BLaER1 treated with 17β-estradiol and CSF1 and Interleukin-3, amounts not matched to agents 10 nM and 100 nM (cell line): ENCODE data around the gene PRKRIP1.
"Not testable (repeated sequence)": the region's sequence is repeated elsewhere in the genome, so short reads cannot be mapped to it uniquely, and the experiment has no call there.

ENCODE experiments used
- H3K27ac ChIP-seq, 11 experiments: shearing (Covaris generic); formaldehyde crosslinking; 2 replicates each; pipeline ENCODE4 v1.8.1; 2022
- H3K27me3 ChIP-seq, 11 experiments: shearing (Covaris generic); formaldehyde crosslinking; 2 replicates each; pipeline ENCODE4 v1.8.1; 2022
- H3K36me3 ChIP-seq, 11 experiments: shearing (Covaris generic); formaldehyde crosslinking; 2 replicates each; pipeline ENCODE4 v1.8.1; 2022
- H3K4me1 ChIP-seq, 10 experiments: shearing (Covaris generic); formaldehyde crosslinking; 2 replicates each; pipeline ENCODE4 v1.8.1; 2022
- H3K4me2 ChIP-seq, 11 experiments: shearing (Covaris generic); formaldehyde crosslinking; 2 replicates each; pipeline ENCODE4 v1.8.1; 2022
- H3K4me3 ChIP-seq, 10 experiments: shearing (Covaris generic); formaldehyde crosslinking; 2 replicates each; pipeline ENCODE4 v1.8.1; 2022
- H3K9ac ChIP-seq, 11 experiments: shearing (Covaris generic); formaldehyde crosslinking; 2 replicates each; pipeline ENCODE4 v1.8.1; 2022
- H3K9me3 ChIP-seq, 11 experiments: shearing (Covaris generic); formaldehyde crosslinking; replicated peaks in 1 of 11; 2 replicates each; pipeline ENCODE4 v1.8.1; 2022
- H4K20me1 ChIP-seq, 11 experiments: shearing (Covaris generic); formaldehyde crosslinking; 2 replicates each; pipeline ENCODE4 v1.8.1; 2022
- Cebpa-rat ChIP-seq, 11 experiments: shearing (Covaris generic); IDR thresholded peaks; 2 replicates each; pipeline ENCODE4 v1.8.1; 2022

The PRKRIP1 gene, protein sequence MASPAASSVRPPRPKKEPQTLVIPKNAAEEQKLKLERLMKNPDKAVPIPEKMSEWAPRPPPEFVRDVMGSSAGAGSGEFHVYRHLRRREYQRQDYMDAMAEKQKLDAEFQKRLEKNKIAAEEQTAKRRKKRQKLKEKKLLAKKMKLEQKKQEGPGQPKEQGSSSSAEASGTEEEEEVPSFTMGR

DNA sequence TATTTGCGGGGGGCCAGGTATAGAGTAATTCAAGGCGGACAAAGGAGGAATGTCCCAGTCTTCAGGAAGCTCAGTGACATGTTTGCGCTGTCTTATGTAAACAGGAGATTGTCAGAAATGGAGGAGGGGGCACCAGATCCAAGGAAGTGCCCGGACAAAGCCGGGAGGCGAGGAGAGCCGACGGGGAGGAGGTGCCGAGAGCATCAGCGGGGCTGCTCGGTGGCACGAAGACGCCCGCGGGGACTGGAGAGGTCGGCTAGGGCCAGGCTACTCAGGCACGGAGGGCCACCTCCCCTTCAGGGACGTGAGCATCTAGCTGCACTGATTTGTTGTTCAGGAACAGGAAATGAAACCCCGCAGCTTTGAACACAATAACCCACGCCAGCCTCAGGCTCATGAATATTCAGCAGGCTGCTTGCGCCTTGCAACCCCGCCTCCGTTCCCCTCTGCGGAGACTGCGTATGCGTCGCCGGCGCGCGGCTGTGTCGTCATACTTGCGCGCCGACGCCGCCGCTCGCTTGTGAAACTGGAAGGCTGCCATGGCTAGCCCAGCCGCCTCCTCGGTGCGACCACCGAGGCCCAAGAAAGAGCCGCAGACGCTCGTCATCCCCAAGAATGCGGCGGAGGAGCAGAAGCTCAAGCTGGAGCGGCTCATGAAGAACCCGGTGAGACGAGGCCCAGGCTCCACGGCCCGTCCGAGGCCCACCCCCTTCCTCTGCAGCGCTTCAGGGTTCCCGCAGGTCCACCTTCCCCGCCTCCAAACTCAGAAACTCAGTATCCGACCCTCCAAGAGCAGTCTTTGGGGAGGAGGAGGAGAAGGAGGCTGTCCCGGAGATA lies at the start of gene PRKRIP1:
Gene PRKRIP1, plus strand, starts transcription at position 491 of the 837 bp plus-strand sequence. Its CDS starts 49 bp downstream, at position 540.
- H3K4me1 ChIP-seq: peaks cover 17 to 24% (median 20%) of the 10 kb centered on the region in 10 experiments
- no peaks in the 10 kb centered on the region for H3K27me3 ChIP-seq
- no peaks in the 10 kb centered on the region for H3K9me3 ChIP-seq
- H3K36me3 ChIP-seq: peaks cover 38 to 73% (median 67%) of the 10 kb centered on the region in 11 experiments
- peak within 1 kb of the TSS; percentile 83 to 98 (median 90) for H3K4me3 ChIP-seq
- H3K9ac ChIP-seq: peak within 1 kb of the TSS; percentile 88 to 96 (median 90)
- H3K4me2 ChIP-seq: peak within 1 kb of the TSS; percentile 94 to 99 (median 96)
- H3K27ac ChIP-seq: peak within 1 kb of the TSS; percentile 77 to 88 (median 82)
- peaks cover 0 to 51% (median 7%) of the 10 kb centered on the region in 11 experiments; a peak in 10 of 22 replicates for H4K20me1 ChIP-seq
- TF ChIP-seq Cebpa-rat (IDR thresholded peaks at IDR 0.05): peak in 1 of 11 experiments; percentile 51; a peak in 1 of 22 replicates

DNA sequence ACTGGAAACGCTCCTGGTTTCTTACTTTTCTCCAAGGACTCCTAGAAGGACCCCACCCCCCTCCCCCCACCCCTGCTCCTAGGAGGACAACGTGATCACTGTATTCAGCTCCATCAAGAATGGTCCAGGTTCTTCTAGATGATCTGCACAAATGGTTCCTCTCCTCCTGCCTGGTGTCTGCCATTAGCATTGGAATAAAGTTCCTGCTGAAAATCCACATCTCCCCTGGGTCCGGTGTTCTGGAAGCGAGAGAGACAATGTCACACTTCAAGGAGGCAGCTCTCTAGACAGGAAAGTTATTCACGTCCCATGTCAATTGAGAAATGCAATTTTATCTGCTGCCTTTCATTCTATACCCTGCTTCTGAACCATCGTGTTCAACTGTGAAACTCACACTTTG lies 49.2 kb upstream of the PRKRIP1 start:
- not testable (repeated sequence) for H3K9me3 ChIP-seq, H4K20me1 ChIP-seq, H3K4me2 ChIP-seq, H3K4me1 ChIP-seq, H3K27me3 ChIP-seq, H3K4me3 ChIP-seq, H3K27ac ChIP-seq, H3K36me3 ChIP-seq, H3K9ac ChIP-seq

DNA sequence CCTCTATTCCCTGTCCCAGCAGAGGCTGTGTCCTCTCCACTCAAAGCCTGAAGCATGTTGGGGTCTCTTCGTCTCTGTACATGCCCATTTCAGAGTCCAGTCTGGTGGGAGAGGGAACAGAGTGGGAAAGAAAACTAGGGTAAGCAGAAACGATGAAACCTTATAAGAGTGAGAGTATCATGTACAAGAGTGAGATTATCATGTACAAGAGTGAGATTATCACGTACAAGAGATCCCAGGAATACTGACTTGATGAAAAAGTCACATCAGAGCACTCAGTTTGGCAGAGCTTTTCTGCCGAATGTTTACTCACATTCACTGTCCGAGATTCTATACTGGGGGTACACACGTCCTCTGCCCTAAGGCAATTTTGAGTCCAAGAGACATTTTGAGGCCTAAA lies 39.8 kb upstream of the PRKRIP1 start, which contains the start of gene SPDYE6:
Gene SPDYE6, minus strand, starts transcription at position 101 of the 400 bp plus-strand sequence. CDS start 421 bp downstream, outside the sequence.
- not testable (repeated sequence) for H3K27me3 ChIP-seq, H3K9me3 ChIP-seq, H3K4me3 ChIP-seq, H3K36me3 ChIP-seq, H4K20me1 ChIP-seq, H3K4me2 ChIP-seq, H3K9ac ChIP-seq, H3K27ac ChIP-seq
- H3K4me1 ChIP-seq: peaks cover 0 to 14% (median 8%) of the 10 kb centered on the region in 10 experiments; a peak in 13 of 20 replicates

DNA sequence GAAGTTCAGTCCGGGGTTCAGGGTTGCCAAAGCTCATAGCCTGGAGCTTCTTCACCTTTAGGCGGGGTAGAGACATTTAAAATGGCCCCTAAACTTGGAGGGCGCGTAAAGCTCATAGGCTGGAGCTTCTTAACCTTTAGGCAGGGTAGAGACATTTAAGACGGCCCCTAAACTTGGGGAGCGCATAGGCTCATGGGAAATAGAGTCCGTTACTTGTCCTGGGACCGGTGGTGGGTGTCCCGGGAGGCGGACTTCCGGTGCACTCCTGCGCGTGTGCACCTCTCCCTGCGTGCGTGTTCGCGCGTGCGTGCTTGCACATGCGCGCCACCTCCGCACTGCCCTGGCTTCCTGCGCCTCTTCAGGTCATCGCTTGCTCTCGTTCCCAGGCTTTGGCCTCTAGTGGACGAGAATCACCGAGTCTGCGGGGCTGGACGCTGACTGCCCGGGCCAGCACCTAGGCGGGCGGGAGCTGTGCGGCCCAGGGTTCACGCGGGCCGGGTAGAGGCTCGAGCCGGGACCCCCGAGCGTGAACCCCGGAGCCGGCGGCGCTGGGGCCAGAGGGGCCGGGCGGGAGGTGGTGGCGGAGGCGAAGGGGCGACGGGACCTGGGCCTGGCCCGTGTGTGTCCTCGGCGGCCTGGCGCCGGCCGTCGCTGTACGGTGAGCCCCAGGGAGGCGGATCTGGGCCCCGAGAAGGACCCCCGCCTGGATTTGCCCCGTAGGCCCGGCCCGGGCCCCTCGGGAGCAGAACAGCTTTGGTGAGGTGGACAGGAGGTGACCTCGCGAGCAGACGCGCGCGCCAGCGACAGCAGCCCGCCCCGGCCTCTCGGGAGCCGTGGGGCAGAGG lies 32.4 kb upstream of the PRKRIP1 start:
- H3K4me2 ChIP-seq: peak overlapping the region; percentile 47 to 84 (median 68)
- H3K9me3 ChIP-seq, H3K27me3 ChIP-seq: not testable (repeated sequence)
- peaks cover 7 to 20% (median 15%) of the 10 kb centered on the region in 11 experiments for H3K36me3 ChIP-seq
- H3K4me3 ChIP-seq: peak overlapping the region; percentile 83 to 98 (median 88)
- peak overlapping the region; percentile 88 to 97 (median 90) for H3K9ac ChIP-seq
- peak overlapping the region; percentile 79 to 93 (median 85) for H3K27ac ChIP-seq
- peaks cover 0 to 21% (median 9%) of the 10 kb centered on the region in 11 experiments; a peak in 12 of 22 replicates for H4K20me1 ChIP-seq
- H3K4me1 ChIP-seq: peaks cover 2 to 15% (median 10%) of the 10 kb centered on the region in 10 experiments; a peak in 13 of 20 replicates

DNA sequence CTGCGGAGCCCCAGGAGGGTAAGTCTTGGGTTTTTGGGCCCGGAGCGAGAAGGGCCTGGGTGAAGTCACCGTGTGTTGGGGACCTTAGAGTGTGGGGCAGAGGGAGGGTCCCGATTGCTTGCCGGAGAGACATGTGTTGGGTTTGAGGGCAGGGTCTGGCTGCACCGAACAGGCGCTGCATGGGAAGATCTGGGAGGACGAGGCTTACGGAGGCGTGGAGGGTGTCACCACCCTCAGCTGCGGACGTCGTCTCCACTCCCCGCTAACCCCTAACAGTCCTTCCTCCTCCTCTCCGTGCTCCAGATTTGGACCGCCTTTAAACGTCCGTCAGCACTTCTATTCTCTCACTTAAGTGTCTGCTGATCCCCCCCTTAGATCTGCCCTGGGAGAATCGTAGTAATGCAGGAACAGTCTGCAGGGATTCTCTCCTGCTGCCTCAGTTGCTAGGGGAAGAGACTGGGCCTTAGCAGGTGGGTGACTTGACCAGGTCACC lies 31.7 kb upstream of the PRKRIP1 start:
- Histone ChIP-seq H3K4me2 (peak overlapping the region; percentile 47 to 84 (median 68)), H3K27ac (peak overlapping the region; percentile 79 to 93 (median 85)), H3K4me3 (peak overlapping the region; percentile 83 to 98 (median 88)), H3K36me3 (peaks cover 7 to 20% (median 15%) of the 10 kb centered on the region in 11 experiments), H3K9ac (peak overlapping the region; percentile 88 to 97 (median 90)), H4K20me1 (peaks cover 0 to 21% (median 9%) of the 10 kb centered on the region in 11 experiments; a peak in 12 of 22 replicates)
- H3K9me3 ChIP-seq, H3K27me3 ChIP-seq, H3K4me1 ChIP-seq: not testable (repeated sequence)

DNA sequence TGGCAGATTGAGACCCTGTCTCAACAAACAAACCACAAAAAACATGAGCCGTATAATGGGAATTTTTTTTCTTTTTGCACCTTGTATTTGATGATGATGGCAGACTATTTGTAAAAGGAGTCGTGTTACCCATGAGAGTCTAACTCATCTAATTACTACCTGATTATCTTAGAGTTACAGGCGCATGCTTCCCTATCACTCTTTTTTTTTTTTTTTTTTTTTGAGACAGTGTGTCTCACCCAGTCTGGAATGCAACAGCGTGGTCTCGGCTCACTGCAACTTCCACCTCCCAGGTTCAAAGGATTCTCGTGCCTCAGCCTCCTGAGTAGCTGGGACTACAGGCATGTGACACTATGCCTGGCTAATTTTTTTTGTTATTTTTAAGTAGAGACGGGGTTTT lies 30.8 kb upstream of the PRKRIP1 start:
- not testable (repeated sequence) for H3K27me3 ChIP-seq, H3K27ac ChIP-seq, H3K4me1 ChIP-seq
- Histone ChIP-seq H3K4me3 (peak overlapping the region in 5 of 10 experiments; percentile 23 to 89 (median 83); a peak in 5 of 20 replicates), H4K20me1 (peaks cover 0 to 22% (median 9%) of the 10 kb centered on the region in 11 experiments; a peak in 12 of 22 replicates), H3K36me3 (peaks cover 8 to 27% (median 21%) of the 10 kb centered on the region in 11 experiments), H3K4me2 (peak overlapping the region; percentile 41 to 57 (median 53)), H3K9me3 (peaks cover 0 to 12% (median 4%) of the 10 kb centered on the region in 11 experiments; a peak in 13 of 22 replicates), H3K9ac (0 out of 22 replicates have a peak overlapping the region, but pooled peaks of 1 of the 11 experiments have one; percentile 17)

DNA sequence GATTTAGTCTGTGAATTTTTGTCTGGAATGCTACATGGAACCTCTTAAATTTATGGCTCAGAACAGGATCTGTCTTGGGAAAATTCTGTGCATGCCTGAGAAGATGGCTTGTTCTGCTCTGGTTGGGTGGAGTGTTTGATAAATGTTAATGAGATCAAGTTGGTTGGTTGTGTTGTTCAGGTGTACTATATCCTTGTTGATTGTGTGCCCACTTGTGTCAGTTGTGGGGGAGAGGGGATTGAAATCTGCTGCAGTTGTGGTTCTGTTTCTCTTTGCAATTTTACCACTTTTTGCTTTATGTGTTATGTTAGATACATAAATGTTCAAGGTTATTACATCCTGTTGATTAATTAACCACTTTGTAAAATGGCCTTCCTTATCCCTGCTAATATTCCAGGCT lies 26.1 kb upstream of the PRKRIP1 start:
- not testable (repeated sequence) for H3K27ac ChIP-seq, H3K4me1 ChIP-seq, H3K4me2 ChIP-seq, H3K27me3 ChIP-seq, H3K9ac ChIP-seq, H3K4me3 ChIP-seq
- Histone ChIP-seq H3K9me3 (peaks cover 0 to 14% (median 4%) of the 10 kb centered on the region in 11 experiments; a peak in 13 of 22 replicates), H3K36me3 (peaks cover 8 to 43% (median 31%) of the 10 kb centered on the region in 11 experiments), H4K20me1 (peaks cover 0 to 29% (median 13%) of the 10 kb centered on the region in 11 experiments; a peak in 14 of 22 replicates)

DNA sequence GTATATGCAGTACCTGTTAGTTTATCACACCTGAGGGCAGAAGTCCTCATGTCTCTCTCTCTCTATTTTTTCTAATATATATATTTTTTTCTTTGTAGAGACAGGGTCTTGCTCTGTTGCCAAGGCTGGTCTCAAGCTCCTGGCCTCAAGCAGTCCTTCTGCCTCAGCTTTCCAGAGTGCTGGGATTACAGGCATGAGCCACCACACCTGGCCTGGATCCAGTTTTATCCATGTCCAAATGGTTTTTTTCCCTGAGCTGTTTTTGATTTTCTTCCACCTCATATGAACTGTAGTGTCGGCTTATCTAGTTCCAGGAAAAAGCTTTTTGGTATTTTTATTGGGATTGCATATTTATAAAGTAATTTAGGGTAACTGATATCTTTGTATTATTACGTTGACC lies 23.4 kb upstream of the PRKRIP1 start:
- Histone ChIP-seq H4K20me1 (peaks cover 0 to 20% (median 12%) of the 10 kb centered on the region in 11 experiments; a peak in 11 of 22 replicates), H3K9me3 (peaks cover 0 to 14% (median 4%) of the 10 kb centered on the region in 11 experiments; a peak in 13 of 22 replicates), H3K36me3 (peaks cover under 1 to 59% (median 40%) of the 10 kb centered on the region in 11 experiments; a peak in 21 of 22 replicates), H3K4me1 (peaks cover 0 to 14% (median 11%) of the 10 kb centered on the region in 10 experiments; a peak in 15 of 20 replicates)
- not testable (repeated sequence) for H3K4me3 ChIP-seq, H3K27ac ChIP-seq, H3K27me3 ChIP-seq, H3K4me2 ChIP-seq, H3K9ac ChIP-seq
